Immature natural killer cell (primary cell): ENCODE data around the gene CDH4. TPM values are rescaled to one million over a fixed set of nuclear protein-coding genes. Genes with fewer than 3 reads are reported as not detected.

ENCODE experiments used
- DNase-seq, 3 donors: peaks; one replicate each; pipeline ENCODE4 v3.0.0; 2022; ENCODE audit warnings: mixed read lengths in 1 of 3
- H3K27ac Mint-ChIP-seq, 6 donors: one replicate each; pipeline ENCODE4 v1.8.0; 2020; ENCODE audit warnings: mixed read lengths in 6 of 6, mild to moderate bottlenecking in 5 of 6, inconsistent platforms in 4 of 6, moderate library complexity in 3 of 6
- H3K27me3 Mint-ChIP-seq, 3 donors: one replicate each; pipeline ENCODE4 v1.8.0; 2020 to 2021; ENCODE audit warnings: low read depth in 3 of 3, mild to moderate bottlenecking in 3 of 3, mixed read lengths in 3 of 3, moderate library complexity in 3 of 3, inconsistent platforms in 1 of 3
- H3K36me3 Mint-ChIP-seq, 3 donors: one replicate each; pipeline ENCODE4 v1.8.0; 2020; ENCODE audit warnings: mixed read lengths in 3 of 3, inconsistent platforms in 2 of 3, mild to moderate bottlenecking in 2 of 3
- H3K4me1 Mint-ChIP-seq, 2 donors: one replicate each; pipeline ENCODE4 v1.8.0; 2020; ENCODE audit warnings: inconsistent platforms in 2 of 2, mild to moderate bottlenecking in 2 of 2, mixed read lengths in 2 of 2, moderate library complexity in 1 of 2
- H3K4me3 Mint-ChIP-seq, 5 donors: one replicate each; pipeline ENCODE4 v1.8.0; 2020; ENCODE audit warnings: mild to moderate bottlenecking in 5 of 5, mixed read lengths in 5 of 5, inconsistent platforms in 3 of 5, moderate library complexity in 3 of 5
- H3K9me3 Mint-ChIP-seq, 6 donors: one replicate each; pipeline ENCODE4 v1.8.0; 2020; ENCODE audit warnings: mild to moderate bottlenecking in 6 of 6, mixed read lengths in 6 of 6, inconsistent platforms in 4 of 6, moderate library complexity in 3 of 6
- polyA plus RNA-seq, 3 donors: library from polyadenylated mRNA; unstranded; fragments of 300-500 nt; fragmentation: Illumina TruSeq; gene quantifications; one replicate each; pipeline ENCODE4 v1.2.3, GENCODE V29; 2021

Gene CDH4
- polyA plus RNA-seq, 3 donors from 2014 or later = not detected

DNA sequence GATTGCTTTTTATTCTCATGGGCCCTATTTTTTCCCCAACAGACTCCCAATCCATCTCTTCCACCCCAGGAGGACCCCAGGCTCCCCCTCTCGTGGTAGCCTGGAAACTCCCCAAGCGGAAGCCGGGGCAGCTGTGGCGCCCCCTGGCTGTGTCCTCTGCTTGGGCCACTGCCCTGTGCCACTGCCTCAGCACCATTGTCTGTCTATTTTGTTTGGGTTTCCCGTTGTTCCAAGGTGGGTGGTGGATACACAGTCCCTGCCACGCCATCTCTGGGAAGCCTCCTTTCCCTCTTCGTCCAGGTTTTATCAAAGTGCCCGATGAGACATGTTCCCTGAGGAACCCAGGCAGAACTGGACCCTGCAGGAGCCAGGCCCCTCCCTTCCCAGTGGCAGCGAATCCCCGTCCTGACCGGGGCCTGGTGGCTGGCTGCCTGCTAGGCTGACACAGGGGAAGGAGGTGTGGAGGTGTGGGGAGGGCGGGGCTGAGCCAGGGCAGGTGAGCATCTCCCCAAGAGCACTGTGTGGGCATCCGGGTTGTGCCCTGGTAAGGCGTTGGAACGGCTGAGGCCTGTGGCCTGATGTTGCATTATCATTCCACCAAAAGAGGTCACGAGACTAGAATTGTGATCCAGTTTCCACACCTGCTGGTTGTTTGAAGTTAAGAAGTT is 228.2 kb downstream of the CDH4 start:
- Mint-ChIP-seq H3K4me1 (no peaks in the 10 kb centered on the region), H3K27me3 (peaks cover 1 to 7% (median 3%) of the 10 kb centered on the region in 3 donors), H3K4me3 (no peak overlapping the region), H3K9me3 (peaks cover 4 to 10% (median 5%) of the 10 kb centered on the region in 6 donors), H3K36me3 (no peaks in the 10 kb centered on the region), H3K27ac (no peak overlapping the region)
- DNase-seq = no peak

DNA sequence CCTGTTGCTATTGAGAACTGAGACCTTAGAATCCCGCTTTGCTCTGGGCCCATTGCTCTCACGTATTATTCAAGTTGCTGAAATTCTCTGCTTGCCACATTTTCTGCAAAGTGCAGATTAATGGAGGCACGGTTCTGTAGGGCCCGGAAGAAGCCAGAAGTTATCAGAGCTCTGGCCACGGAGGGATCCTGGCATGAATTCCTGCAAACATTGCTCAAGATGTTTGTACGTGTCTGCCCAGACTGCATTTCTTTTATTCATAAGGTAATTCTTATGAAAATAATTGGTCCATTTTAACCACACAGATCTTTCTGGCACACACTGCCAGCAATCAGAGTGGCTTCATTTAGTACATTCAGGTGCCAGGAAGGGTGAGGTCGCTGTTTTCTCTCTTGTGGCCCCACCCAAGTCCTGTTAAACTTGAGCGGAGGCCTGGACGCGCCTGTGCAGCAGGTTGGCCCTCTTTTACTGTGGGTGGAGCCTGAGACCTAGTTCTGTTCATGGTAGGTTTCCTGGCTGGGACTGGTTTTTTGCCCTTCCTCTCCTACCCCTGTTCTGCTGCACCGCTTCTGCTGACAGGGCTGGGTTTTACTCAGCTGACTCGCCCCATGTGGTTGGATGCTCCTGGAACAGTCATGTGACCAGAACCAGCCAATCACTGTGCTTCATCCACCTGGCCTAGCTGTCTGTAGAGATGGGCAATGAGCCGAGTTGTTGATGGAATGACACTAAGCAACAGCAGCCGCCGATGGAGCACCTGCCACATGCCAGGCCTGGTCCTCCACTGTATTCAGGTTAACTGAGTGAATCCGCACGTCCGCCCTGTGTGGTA is 230.2 kb downstream of the CDH4 start:
- DNase-seq = no peak
- Mint-ChIP-seq H3K4me1 (no peaks in the 10 kb centered on the region), H3K4me3 (no peak overlapping the region), H3K27ac (no peak overlapping the region), H3K9me3 (peaks cover 4 to 12% (median 5%) of the 10 kb centered on the region in 6 donors), H3K36me3 (no peaks in the 10 kb centered on the region), H3K27me3 (peaks cover 0 to 7% (median 1%) of the 10 kb centered on the region in 3 donors)

DNA sequence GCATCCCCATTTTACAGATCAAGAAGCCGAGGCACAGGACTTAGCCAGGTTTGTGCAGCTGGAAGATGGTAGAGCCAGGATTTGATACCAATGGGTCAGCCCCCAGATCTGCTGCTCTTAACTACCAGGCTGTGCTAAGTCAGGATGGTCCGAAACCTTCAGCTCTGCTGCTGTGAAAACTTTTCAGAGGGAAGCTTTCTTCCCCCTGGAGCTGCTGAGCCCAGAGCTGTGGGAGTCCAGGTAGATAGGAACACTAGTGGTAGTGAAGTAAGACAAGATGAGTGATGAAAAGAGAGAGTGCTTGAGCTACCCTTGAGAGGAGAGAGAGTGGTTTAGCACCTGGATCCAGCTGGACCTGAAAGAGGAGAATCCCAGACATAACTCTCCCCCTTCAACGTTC is 230.8 kb downstream of the CDH4 start:
- H3K4me1 Mint-ChIP-seq = no peaks in the 10 kb centered on the region
- no peak overlapping the region for H3K27ac Mint-ChIP-seq
- H3K27me3 Mint-ChIP-seq = peaks cover 0 to 7% (median 1%) of the 10 kb centered on the region in 3 donors
- H3K4me3 Mint-ChIP-seq = no peak overlapping the region
- no peaks in the 10 kb centered on the region for H3K36me3 Mint-ChIP-seq
- H3K9me3 Mint-ChIP-seq = peaks cover 4 to 12% (median 5%) of the 10 kb centered on the region in 6 donors
- no peak for DNase-seq

DNA sequence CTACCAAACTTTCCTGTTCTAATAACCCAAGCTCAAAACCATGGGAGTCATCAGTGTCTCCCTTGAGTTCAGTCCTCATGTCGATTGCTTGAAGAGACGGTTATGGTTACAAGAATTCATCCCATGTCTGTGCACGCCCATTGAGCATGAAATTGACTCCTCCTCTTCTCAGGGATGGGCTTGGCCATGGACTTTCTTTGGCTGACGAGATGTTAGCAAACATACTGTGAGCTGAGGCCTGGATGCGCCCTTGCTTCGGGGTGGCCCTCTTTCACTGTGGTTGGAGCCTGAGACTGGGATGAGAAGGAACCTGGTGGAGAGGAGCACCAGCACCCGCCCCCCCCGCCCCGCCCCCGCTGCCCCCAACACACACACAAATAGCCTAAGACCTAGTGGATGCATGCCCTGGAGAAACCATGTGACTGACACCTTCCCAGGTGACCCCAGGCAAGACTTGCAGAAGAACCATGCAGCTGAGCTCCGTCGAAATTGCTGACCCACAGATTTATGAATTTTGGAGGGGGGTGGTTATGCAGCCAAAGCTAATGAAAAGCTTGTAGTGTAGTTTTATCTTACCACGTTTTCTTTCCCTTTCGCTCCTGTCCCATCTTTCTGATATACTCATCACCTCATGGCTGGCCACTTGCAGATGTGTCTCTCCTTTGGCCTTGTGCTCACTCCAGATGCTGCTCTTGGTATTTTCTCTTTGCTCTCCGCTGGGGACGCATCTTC is 231.4 kb downstream of the CDH4 start:
- H3K27ac Mint-ChIP-seq = no peak overlapping the region
- no peak for DNase-seq
- peaks cover 0 to 7% (median 2%) of the 10 kb centered on the region in 3 donors for H3K27me3 Mint-ChIP-seq
- H3K9me3 Mint-ChIP-seq = peaks cover under 1 to 12% (median 4%) of the 10 kb centered on the region in 6 donors
- no peaks in the 10 kb centered on the region for H3K4me1 Mint-ChIP-seq
- no peaks in the 10 kb centered on the region for H3K36me3 Mint-ChIP-seq
- no peak overlapping the region for H3K4me3 Mint-ChIP-seq

DNA sequence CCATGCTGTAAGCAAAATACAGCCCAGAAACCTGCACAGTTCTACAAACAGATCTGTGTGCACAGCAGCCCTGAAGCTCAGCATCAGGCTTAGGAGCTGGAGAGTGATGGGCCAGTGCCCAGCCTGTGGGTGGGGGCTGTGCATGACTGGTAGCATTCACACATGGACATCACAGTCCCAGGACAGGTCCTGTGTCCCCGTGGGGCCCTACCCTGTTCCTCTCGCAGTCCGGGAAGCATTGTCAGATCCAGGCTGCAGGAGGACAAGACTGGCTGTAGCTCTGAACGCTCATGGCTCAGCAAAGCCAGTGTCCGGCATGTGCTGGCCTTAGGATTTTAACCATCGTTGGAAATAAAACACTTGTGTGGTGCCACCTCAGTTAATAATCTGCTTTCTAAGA is 234.1 kb downstream of the CDH4 start:
- no peak overlapping the region for H3K4me3 Mint-ChIP-seq
- H3K9me3 Mint-ChIP-seq = peaks cover 0 to 10% (median 0%) of the 10 kb centered on the region in 6 donors
- no peaks in the 10 kb centered on the region for H3K36me3 Mint-ChIP-seq
- DNase-seq = no peak
- no peak overlapping the region for H3K27ac Mint-ChIP-seq
- peaks cover 0 to 7% (median 1%) of the 10 kb centered on the region in 3 donors for H3K27me3 Mint-ChIP-seq
- no peaks in the 10 kb centered on the region for H3K4me1 Mint-ChIP-seq

DNA sequence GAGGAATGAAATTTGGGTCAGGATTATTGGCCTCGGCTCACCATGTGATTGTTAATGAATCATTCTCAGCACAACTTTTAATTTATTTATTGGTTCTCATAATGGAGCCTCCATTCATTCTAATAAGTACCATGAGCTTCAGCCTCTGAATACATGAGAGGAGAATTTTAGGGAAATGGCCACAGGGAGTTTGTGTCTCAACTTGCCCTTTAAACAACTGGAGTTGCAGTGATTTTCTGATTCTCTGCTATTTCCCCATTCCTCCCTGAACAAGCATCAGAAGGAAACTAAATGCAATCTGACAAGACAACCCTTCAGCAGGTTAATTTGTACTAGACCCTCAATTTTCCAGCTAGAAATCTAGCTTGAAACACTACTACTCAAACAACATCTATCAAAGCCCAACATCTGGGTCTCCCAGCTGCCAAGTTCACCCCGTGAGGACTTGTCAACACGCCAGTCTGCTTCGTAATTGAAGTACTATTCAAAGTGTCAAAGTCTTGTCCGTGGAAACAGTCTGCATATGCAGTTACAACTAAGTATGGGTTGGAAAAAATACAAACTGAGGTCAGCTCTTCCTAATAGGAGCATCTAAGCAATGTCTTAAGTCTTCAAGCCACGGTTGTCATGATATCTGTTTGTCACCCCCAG is 235.4 kb downstream of the CDH4 start:
- Mint-ChIP-seq H3K36me3 (no peaks in the 10 kb centered on the region), H3K4me3 (no peak overlapping the region), H3K9me3 (peaks cover 0 to 9% (median 0%) of the 10 kb centered on the region in 6 donors), H3K27ac (no peak overlapping the region), H3K27me3 (peaks cover 0 to 5% (median 1%) of the 10 kb centered on the region in 3 donors), H3K4me1 (no peaks in the 10 kb centered on the region)
- no peak for DNase-seq

DNA sequence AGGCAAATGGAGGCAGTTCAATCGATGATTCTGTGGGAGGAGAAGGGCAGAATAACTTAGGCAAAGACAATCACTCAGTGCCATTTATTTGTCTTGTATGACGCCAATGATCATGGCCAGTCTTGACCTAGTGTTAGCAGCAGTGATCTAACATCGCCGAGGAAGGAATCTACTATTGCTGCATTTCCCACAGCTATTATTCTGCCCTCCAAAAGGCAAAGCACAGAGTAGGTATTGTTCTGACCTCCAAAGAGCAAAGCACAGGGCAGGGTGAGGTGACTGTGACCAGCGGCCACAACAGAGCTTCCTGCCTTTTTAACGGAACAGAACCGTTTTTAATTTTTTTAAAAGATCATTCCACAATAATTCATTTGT is 235.9 kb downstream of the CDH4 start:
- H3K27me3 Mint-ChIP-seq = peaks cover 0 to 5% (median 1%) of the 10 kb centered on the region in 3 donors
- no peak for DNase-seq
- no peak overlapping the region for H3K27ac Mint-ChIP-seq
- no peaks in the 10 kb centered on the region for H3K36me3 Mint-ChIP-seq
- H3K9me3 Mint-ChIP-seq = peaks cover 0 to 8% (median 0%) of the 10 kb centered on the region in 6 donors
- no peaks in the 10 kb centered on the region for H3K4me1 Mint-ChIP-seq
- H3K4me3 Mint-ChIP-seq = no peak overlapping the region

DNA sequence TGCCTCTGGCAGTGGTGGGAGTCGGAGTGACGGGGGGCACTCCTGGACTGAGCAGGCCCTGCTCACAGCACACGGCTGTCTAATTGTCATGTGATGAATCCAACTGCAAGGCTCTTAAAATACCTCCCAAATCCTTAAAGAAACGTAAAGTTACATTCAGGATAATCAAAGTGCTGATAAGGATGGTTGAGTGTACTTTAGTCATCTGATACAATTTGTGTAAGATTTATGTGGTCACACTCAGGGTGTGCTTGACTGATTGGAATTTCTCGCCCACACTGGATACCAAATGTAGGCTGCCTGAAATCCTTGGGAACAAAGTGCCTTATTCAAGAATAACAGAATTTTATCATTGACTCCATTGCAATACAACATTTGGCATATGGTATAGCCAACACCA is 238.7 kb downstream of the CDH4 start:
- Mint-ChIP-seq H3K36me3 (no peaks in the 10 kb centered on the region), H3K4me1 (no peaks in the 10 kb centered on the region), H3K27ac (no peak overlapping the region), H3K9me3 (peaks cover 0 to 7% (median under 1%) of the 10 kb centered on the region in 6 donors), H3K27me3 (peaks cover 0 to 1% (median 1%) of the 10 kb centered on the region in 3 donors), H3K4me3 (no peak overlapping the region)
- DNase-seq = no peak

DNA sequence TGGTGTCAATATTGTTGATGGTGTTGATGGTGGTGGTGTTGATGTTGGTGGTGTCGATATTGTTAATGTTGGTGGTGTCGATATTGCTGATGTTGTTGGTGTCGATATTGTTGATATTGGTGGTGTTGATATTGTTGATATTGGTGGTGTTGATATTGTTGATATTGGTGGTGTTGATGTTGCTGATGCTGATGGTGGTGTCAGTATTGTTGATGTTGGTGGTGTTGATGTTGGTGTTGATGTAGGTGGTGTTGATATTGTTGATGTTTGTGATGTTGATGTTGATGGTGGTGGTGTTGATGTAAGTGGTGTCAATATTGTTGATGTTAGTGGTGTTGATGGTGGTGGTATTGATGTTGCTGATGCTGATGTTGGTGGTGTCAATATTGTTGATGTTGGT is 240.0 kb downstream of the CDH4 start:
- H3K36me3 Mint-ChIP-seq = no peaks in the 10 kb centered on the region
- no peaks in the 10 kb centered on the region for H3K4me1 Mint-ChIP-seq
- no peak overlapping the region for H3K27ac Mint-ChIP-seq
- no peak for DNase-seq
- peaks cover 0 to 7% (median 1%) of the 10 kb centered on the region in 6 donors for H3K9me3 Mint-ChIP-seq
- no peak overlapping the region for H3K4me3 Mint-ChIP-seq
- H3K27me3 Mint-ChIP-seq = peaks cover 0 to 1% (median 0%) of the 10 kb centered on the region in 3 donors

DNA sequence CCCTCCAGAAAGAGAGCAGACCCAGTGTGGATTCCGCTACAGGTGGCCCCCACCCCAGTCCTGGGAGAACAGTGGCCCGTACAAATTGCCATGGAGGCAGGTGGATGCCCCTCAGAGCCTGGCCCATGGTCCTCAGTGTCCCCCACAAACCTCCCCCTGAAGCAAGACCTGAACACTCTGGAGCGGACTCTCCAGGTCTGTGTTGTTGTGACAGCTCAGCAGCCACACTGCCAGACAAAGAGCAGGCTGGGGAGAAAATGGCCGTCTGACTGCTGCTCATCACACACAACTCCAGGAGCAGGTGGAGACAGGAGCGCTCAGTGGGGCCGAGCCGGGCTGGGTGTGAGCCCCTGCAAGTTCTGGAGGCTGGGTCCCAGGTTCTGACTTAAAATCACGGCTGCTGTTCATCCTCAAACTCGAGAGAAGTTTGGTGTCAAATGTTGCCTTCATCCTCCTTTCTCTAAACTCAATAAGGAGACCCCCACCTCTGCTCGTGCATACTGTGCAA is 241.8 kb downstream of the CDH4 start:
- H3K27me3 Mint-ChIP-seq = peaks cover 0 to 3% (median 0%) of the 10 kb centered on the region in 3 donors
- H3K36me3 Mint-ChIP-seq = no peaks in the 10 kb centered on the region
- DNase-seq = no peak
- H3K27ac Mint-ChIP-seq = no peak overlapping the region
- H3K4me1 Mint-ChIP-seq = no peaks in the 10 kb centered on the region
- no peak overlapping the region for H3K4me3 Mint-ChIP-seq
- H3K9me3 Mint-ChIP-seq = peaks cover 0 to 7% (median 1%) of the 10 kb centered on the region in 6 donors

DNA sequence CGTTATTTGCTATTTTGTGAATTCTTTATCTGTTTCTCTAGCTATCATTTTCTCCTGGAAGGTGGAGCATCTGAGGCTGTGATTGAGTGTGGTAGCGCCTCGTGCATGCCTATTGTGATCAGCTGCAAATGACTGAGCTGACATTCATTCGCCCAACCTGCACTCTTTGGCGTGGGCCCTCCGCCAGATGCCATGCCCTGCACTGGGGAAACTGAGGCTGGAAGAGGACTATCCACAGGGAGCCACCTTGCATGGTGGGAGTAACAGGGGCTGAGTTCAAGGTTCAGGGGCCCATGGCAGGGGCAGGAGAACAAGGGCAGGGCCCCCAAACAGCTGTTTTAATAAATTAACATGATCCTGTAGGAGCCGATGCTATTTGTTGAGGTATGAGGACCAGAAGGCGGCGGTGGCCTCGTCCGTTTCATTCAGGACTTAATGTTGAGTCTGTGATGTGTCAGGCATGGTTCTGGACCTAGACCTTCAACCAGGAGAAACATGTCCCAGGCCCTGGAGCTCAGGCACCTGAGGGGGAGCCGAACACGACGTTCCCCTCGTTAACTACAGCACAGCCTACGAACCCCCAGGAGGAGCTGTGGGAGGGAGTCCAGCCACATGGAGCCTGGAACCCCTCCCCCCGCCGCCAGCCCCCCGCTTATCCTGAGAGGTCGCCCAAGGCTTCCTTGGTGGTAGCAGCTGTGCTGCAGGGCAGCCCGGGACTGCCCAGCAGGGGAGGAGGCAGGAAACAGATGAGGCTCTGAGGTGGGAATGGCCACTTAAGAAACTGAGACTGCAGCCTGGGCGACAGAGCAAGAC is 242.9 kb downstream of the CDH4 start:
- no peaks in the 10 kb centered on the region for H3K4me1 Mint-ChIP-seq
- H3K27me3 Mint-ChIP-seq = peaks cover 0 to 3% (median 0%) of the 10 kb centered on the region in 3 donors
- H3K27ac Mint-ChIP-seq = no peak overlapping the region
- peaks cover 0 to 7% (median 1%) of the 10 kb centered on the region in 6 donors for H3K9me3 Mint-ChIP-seq
- H3K36me3 Mint-ChIP-seq = no peaks in the 10 kb centered on the region
- no peak for DNase-seq
- H3K4me3 Mint-ChIP-seq = no peak overlapping the region

DNA sequence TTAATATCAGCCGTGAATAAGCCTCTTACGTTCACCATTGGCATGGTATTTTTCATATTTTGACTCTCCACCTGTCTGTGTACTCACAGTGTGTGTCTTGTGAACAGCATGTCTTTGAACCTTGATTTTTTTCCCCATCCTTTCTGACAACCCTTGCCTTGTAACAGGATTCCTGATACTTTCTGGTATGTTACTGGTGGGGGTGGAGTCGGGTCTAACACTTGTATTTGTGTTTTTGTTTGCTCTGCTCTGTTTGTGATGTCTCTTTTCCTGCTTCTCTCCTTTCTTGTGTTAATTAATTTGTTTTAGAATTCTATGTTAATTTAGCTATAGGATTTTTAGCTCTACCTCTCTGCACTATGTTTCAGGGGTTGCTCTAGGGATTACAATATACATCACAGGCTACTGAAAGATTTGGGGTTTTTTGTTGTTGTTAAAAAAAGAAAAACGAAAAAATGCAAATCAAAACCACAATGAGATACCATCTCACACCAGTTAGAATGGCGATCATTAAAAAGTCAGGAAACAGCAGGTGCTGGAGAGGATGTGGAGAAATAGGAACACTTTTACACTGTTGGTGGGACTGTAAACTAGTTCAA is 245.1 kb downstream of the CDH4 start:
- H3K9me3 Mint-ChIP-seq = peaks cover 0 to 10% (median 1%) of the 10 kb centered on the region in 6 donors
- peaks cover 0 to 3% (median 0%) of the 10 kb centered on the region in 3 donors for H3K27me3 Mint-ChIP-seq
- H3K4me1 Mint-ChIP-seq = no peaks in the 10 kb centered on the region
- H3K4me3 Mint-ChIP-seq = no peak overlapping the region
- no peak for DNase-seq
- no peaks in the 10 kb centered on the region for H3K36me3 Mint-ChIP-seq
- H3K27ac Mint-ChIP-seq = no peak overlapping the region
